ENCODE results near the gene BST2.

Gene BST2, protein sequence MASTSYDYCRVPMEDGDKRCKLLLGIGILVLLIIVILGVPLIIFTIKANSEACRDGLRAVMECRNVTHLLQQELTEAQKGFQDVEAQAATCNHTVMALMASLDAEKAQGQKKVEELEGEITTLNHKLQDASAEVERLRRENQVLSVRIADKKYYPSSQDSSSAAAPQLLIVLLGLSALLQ

DNA sequence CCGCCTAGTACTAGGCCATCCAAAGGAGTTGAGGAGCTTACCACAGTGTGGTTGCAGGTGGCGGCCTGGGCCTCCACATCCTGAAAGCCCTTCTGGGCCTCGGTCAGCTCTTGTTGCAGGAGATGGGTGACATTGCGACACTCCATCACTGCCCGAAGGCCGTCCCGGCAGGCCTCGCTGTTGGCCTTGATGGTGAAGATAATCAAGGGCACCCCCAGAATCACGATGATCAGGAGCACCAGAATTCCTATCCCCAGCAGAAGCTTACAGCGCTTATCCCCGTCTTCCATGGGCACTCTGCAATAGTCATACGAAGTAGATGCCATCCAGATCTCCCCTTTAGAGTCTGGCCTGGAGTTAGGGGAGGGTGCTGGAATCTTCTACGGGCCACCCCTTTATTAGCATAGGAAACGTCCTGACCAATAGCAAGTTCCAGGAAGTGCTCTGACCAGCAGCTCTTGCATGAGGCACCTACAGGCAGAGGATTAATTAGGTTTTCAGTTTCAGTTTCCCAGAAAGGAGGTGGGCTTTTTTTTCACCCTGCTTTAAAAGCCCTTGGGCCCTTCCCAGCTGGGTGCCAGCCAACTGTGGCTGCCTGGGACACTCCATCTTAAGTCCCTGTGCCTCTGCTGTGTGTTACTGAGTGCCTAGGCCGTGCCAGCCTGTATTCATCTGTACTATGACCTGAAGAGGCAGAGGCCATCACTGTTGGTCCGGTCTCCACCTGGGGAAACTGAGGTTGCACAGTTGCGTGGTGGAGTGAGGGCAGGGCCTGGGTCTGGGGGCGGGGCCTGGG is at the start of gene BST2:
Gene BST2 (minus strand): TSS at position 381 of the 796 bp plus-strand sequence. CDS start 55 bp downstream, at position 326.
- peak; percentile 80 for DNase-seq (ENCODE audit: low spot score)

DNA sequence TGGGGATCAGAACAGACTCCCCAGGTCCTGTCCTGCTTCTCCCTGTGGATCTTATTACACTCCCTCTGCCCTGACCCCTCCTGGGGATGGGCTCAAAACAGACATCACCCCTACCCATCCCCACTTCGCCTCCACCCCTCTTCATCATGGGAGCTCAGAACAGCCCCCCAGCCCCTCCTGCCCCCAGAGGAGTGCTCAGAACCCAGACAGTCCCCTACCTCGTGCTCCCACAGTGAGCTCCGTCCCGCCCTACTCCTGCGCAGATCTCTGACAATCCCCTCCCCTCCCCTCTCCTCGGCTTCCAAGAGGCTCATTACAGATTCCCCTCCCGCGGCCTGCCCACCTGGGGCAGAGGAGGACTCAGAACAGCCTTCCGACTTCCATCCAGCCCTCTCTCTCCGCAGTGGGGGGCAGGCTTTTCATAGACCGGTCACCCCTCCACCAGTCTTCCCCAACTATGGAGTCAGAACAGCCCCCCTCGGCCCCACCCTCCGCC is 49.2 kb upstream of the BST2 start:
- DNase-seq (ENCODE audit: low spot score) = no peak

DNA sequence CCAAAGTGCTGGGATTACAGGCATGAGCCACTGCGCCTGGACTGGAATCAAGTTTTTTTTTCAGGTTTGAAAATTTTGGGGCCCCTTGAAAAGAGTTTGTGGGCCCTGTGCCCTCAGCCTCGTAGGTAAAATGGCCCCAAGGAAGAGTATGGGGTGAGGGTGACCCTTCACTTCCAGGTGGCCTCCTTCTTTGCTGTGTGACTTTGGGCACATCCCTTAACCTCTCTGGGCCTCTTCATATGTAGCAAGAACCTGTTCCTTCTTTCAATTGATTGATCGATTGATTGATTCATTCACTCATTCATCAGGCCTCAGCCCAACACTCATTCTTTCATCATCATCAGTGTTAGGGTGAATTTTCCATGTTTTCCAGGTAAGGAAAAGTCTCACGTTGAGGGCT is 46.4 kb upstream of the BST2 start:
- DNase-seq (ENCODE audit: low spot score) = no peak

DNA sequence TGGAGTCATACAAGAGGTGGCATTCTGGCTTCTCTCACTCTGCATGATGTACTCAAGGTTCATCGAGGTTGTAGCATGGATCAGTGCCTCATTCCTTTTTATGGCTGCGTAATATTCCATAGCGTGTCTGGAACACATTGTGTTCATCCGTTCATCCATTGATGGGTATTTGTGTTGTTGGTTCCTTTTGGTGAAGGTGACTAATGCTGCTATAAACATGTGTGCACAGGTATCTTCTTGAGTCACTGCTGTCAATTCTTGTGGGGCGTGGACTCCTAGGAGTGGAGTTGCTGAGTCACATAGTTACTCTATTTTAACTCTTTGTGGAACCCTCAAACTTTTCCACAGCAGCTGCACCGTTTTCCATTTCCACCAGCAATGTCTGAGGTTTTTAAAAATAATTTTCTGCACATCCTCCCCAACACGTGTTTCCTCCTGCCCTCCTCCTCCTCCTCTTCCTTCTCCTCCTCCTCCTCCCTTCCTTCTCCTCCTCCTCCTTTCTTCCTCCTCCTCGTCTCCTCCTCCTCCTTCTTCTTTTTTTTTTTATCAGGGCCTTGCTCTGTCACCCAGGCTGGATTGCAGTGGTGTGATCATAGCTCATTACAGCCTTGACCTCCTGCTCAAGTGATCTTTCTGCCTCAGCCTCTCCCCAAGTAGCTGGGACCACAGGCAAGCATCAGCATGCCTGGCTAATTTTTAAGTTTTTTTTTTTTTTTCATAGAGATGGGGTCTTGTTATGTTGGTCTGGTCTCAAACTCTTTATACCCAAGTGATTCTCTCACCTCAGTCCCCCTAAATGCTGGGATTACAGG is 45.0 kb upstream of the BST2 start:
- DNase-seq (ENCODE audit: low spot score) = no peak

DNA sequence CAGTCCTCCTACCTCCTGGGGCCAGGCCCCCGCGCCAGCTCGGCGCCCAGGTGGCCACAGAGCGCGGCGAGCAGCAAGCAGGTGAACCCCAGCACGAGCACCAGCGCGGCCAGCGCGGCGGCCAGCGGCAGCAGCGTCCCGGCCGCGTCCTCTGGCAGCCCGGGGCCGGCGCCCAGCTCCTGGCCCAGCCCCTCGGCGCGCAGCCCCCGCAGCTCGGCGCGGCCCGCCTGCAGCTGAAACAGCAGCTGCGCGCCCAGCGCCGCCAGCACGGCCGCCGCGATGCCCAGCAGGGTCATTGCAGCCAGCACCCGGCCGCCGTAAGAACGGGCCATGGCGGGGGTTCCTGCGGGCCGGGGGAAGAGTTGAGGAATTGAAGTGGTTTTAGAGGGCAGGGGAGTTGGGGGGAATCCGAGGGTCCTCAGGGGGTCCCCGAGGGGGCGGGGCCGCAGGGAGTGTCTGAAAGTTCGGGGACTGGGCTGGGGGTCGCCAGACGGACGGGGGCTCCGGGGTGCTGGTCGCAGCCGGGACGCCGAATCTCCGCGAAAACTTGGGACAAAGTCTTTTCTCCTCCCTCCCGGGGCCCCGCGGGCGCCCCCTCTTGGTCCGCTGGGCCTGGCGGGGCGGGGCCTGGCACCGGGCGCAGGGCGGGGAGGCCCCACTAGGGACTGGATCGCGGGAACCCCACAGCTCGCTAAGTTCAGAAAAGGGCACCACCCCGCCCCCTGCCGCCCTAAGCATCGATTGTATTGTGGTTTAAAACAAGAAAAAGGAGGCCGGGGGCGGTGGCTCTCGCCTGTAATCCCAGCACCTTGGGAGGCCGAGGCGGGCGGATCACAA is 42.9 kb upstream of the BST2 start, which contains the start of gene TMEM221:
Gene TMEM221 (minus strand): TSS at position 538 of the 837 bp plus-strand sequence. CDS start 206 bp downstream, at position 332.
- peak; percentile 7 for DNase-seq (ENCODE audit: low spot score)

DNA sequence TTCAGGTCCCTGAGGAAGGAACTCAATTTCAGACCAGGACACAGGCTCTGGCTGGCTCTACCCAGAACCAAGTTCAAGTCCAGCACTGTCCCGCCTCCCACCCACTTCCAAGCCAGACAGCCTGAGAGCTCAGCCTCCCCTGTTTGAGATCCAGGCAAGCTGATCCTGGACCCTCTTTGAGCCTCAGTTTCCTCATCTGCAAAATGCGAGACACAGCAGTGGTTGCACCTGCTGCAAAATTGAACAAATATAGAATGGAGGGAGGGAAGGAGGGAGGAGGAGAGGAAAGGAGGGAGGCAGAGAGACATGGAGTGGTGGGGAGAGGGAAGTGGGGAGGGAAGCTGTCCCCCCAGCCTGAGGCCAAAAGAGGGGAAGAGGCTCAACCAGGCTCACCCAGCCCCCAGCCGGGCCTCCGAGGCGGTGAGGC is 42.3 kb upstream of the BST2 start:
- no peak for DNase-seq (ENCODE audit: low spot score)

DNA sequence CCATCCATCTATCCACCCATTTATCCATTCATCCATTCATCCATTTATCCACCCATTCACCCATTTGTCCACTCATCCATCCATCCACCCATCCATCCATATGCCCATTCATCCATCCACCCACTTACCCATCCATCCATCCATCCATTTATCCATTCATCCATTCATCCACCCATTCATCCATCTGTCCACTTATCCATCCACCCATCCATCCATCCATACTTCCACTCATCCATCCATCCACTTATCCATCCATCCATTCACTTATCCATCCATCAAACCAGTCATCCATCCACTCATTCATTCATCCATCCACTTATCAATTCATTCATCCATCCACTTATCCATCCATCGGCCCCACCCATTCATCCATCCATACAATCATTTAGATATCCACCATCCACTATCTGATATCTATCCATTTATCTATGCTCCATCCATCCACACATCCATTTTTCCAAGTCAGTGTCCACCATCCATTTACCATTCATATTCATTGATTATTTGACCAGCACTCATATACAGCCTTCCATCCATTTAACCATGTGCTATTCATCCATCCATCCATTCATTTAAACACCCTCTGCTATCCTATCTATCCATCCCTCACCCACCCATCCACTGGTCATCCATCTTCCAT is 40.2 kb upstream of the BST2 start:
- DNase-seq (ENCODE audit: low spot score) = no peak

DNA sequence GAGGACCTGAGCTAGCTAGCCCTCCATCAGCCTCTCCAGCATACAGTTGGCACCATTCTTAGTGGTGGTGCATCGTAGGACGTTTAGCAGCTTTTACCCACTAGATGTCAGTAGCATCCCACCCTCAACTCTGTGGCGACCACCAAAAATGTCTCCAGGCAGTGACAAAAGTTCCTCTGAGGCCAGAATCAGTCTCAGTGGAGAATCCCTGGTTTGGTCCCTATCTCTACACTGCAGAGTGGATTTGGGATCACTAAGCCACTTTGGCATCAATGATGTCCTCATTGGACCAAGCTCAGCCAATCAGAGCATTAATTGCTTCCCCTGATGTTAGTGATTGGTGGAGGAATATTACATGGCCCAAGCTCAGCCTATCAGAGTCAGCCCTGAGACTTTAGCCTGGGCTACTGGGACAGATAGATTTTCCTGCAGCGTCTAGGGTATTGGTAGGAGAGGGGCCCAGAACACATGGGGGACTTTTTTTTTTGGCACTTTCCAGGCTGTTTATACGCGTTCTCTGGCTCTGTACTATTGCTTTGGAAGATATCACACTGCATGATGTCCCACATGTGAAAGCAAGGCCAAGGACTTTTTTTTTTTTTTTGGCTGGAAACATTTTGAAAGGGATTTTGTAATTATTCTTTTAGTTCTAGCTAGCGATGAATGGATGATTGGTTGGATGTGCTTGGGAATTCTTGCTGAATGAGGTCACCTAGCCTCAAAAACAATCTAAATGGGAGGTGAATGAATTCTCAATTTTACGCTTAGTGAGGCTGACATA is 36.0 kb upstream of the BST2 start:
- DNase-seq (ENCODE audit: low spot score) = no peak

DNA sequence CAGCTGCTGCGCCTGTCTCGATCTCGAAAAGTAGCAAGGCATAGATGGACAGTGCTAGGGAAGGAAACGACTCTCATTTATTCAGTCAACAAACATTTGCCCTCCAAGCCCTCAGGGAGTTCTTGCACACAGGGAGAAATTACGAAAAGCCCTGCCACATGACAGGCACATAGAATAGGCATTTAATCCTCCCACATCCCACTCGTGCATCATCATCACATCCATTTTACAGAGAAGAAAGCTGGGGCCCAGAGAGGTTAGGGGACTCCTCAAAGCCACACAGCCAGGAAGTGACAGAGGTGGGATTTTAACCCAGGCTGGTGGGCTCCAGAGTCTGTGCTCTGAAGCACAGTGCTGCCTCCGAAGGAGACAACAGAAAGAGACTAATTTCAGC is 31.4 kb upstream of the BST2 start:
- no peak for DNase-seq (ENCODE audit: low spot score)

DNA sequence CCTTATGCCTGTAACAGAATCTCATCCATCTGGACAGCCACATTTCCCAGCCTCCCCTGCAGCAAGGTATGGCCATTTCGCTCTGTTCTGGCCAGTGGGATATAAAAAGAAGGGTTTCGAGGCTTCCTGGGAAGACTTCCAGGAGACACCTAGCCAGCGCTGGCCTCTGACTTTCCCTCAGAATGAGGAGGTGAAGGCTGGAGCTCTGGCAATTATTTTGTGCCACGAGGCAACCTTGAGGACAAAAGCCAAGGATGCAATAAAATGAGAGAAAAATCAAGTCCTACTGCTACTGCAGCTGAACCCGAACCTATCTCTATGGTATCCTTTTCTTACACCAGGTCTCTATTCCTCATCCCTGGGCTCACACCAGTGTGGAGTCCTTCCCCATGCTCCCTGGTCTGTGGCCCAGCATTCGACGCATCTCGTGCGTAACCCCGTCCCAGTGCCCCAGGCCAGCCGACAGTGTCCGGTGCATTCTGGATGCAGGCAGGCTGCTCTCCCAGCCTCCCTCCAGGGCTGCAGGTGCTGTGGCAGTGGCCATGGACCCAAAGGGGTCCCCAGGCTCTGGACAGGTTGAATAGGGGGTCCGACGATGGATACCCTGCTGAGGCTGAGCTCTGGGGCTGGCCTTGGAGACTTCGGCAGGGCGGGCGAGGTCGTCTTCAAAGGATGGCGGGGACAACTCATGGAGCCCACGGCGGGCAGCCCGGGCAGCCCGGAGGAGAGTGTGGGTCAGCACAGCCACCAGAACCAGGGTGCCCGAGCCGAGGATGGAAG is 30.9 kb upstream of the BST2 start:
- no peak for DNase-seq (ENCODE audit: low spot score)

DNA sequence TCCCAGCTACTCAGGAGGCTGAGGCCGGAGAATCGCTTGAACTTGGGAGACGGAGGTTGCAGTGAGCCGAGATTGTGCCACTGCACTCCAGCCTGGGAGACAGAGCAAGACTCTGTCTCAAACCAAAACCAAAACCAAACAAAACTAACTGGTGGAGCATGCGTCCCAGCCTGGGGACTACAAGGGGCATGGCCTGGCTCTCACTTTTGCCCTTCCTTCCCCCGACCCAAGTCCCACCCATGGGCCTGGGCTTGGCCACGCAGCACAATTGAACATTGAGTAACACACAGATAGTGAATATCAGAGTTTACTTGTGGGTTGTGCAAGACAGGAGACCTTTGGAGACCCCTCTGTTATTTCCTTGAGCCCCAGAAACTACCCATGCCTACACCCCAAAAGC is 29.8 kb upstream of the BST2 start:
- no peak for DNase-seq (ENCODE audit: low spot score)

DNA sequence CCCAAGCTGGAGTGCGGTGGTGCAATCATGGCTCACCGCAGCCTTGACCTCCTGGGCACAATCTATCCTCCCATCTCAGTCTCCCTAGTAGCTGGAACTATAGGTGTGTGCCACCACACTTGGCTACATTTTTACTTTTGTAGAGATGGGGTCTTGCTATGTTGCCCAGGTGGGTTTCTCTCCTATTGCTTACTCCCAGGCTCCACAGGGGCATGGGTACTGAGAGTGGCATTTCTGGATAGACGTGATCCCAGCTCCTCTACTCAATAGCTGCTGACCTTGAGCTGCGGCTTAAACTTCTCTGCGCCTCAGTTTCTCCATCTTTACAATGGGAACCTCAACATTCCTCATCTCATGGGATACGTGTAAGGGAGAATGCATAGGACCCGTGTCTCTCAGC is 26.0 kb upstream of the BST2 start:
- no peak for DNase-seq (ENCODE audit: low spot score)

DNA sequence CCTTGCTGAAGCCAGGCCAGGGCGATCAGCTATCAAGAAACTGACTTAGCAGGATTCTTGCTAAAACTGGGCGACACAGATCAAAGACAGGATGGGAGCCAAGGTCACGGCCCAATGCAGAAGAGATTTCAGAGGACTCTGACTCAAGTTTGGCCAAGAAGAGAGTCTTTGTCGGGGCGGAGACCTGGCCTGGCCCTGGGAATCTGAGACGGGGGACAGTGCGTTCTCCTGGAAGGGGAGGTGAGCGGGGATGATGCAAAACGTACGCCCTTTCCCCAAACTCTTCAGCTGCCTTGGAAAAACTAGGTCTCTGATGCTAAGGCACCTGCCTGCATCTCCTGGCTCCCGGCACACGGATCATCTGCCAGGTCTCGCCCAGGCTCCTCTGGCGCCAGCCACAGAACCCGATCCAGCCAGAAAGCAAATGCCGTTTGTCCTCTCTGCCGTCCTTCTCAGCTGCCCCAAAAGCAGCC is 24.2 kb upstream of the BST2 start:
- DNase-seq (ENCODE audit: low spot score) = no peak

DNA sequence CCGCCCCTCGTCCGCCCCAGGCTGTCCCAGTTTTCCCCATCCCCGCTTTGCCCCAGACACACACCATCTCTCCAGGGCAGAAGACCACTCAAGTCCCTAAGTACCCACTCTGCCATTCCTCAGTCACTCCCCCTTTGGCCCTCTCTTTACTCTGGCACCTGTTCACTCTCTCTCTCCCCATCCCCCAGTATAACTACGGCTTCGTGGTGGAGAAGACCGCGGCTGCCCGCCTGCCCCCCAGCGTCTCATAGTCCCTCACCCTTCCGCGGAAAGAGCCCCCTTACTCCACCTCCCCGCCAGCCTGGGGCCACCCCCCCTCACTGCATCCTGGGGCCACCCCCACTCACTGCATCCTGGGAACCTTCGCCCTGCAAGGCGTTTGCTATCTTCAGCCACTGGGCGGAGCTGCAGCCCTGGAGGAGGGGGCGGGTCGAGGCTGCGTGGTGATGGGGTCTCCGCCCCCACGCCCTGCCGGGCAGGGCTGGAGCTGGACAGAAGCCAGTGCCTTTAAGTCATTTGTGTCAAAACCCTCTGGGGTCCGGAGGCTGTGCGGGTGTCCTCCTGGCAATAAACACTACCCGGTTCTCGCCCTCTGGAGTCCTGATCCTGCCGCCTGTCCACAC is 19.4 kb upstream of the BST2 start:
- no peak for DNase-seq (ENCODE audit: low spot score)

DNA sequence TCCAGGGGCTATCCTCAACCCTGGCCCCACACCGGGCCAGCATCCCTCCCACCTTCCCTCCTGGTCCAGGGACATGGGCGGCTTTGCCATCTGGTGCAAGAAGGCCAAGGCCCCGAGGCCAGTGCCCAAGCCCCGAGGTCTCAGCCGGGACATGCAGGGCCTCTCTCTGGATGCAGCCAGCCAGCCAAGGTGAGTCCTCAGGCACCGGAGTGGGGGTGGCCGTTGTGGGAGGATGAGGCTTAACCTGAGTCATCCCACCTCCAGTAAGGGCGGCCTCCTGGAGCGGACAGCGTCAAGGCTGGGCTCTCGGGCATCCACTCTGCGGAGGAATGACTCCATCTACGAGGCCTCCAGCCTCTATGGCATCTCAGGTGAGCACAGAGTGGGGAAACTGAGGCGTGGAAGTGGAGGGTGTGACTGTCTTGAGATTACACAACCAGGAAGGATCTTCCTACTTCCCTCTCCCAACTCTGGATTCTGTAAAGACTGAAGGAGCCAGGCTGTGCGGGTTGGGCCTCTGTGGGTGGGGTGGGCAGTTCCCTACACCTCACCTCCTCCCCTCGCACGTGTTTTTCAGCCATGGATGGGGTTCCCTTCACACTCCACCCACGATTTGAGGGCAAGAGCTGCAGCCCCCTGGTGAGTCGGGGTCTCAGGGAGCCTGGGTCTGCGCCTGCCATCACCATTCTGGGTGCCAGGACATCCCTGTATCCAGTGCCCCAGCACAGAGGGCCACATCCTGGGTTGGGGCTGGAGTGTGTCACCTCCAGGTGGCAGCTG is 18.2 kb upstream of the BST2 start:
- DNase-seq (ENCODE audit: low spot score) = no peak

DNA sequence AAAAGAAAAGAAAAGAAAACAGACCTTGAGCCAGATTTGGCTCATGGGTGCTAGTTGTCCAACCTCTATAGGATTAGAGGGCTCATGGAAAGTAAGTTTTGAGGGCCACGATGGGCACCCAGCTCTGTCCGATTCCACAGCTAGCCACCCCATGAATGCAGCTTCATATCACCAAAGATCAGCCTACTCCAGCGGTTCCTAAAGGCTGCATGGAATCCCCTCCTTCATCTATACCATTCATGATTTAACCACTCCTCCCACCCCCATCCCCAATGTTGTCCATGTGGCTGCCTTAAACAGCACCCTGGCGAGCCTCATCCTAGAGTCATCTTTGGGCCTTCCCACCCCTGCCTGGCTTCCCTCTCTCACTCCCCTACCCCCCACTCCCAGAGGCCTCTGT is 16.5 kb upstream of the BST2 start:
- DNase-seq (ENCODE audit: low spot score) = no peak

DNA sequence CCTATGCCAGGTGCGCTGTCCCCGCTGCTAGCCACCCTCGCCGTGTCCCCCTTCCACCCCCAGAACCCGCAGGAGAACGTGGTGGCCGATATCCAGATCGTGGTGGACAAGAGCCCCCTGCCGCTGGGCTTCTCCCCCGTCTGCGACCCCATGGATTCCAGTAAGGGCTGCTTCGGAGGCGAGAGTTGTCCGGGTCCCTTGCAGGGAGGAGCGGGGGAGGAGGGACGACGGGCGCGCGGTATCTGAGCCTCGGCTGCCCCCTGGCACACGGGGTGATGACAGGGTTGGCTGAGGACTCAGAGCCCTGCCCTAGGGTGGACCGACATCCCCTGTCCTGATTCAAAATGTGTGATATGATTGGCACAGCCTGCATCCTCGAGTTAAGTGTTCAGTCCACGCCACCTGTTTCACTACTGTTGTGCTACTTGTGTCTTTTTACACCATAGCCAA is 15.1 kb upstream of the BST2 start:
- no peak for DNase-seq (ENCODE audit: low spot score)
